Measurements from ENCODE around the gene CCSER1.
"Not testable (repeated sequence)": the region's sequence is repeated elsewhere in the genome, so short reads cannot be mapped to it uniquely, and the experiment has no call there.

The CCSER1 gene

GRCh38 chr4:90443231-90443630 lies 316.0 kb downstream of the CCSER1 start:
- no peak for DNase-seq (ENCODE audit: low read depth, low spot score)

- no peak for DNase-seq (ENCODE audit: low read depth, low spot score)
Observed at GRCh38 chr4:90444904-90445303, 317.7 kb downstream of the CCSER1 start.

- no peak for DNase-seq (ENCODE audit: low read depth, low spot score)
Observed at GRCh38 chr4:90445380-90445779, 318.2 kb downstream of the CCSER1 start.

- no peak for DNase-seq (ENCODE audit: low read depth, low spot score)
Observed at GRCh38 chr4:90449626-90450025, 322.4 kb downstream of the CCSER1 start.

GRCh38 chr4:90456891-90457290 lies 329.7 kb downstream of the CCSER1 start:
- DNase-seq (ENCODE audit: low read depth, low spot score), result no peak

GRCh38 chr4:90457817-90458216 lies 330.6 kb downstream of the CCSER1 start:
- DNase-seq (ENCODE audit: low read depth, low spot score), result no peak

DNA sequence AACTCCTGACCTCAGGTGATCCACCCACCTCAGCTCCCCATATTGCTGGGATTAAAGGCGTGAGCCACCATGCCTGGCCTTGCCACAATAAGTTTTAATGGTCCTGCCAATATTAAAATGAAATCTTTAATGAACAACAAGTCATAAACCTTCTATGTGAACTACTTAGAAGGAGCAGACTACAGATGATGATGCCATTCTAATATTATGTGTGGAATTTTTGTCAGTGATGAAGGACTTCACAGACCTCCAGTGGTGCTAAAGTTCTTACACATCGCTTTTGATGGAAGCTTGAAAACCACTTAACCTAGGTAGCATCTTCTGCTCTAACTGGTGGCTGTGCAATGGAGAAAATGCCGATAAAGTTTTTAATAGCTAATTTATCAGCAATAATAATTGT lies 331.4 kb downstream of the CCSER1 start:
- no peak for DNase-seq (ENCODE audit: low read depth, low spot score)

- DNase-seq (ENCODE audit: low read depth, low spot score), result no peak
Observed at GRCh38 chr4:90474484-90474883, 347.3 kb downstream of the CCSER1 start.

- DNase-seq (ENCODE audit: low read depth, low spot score), result no peak
Observed at GRCh38 chr4:90476019-90476418, 348.8 kb downstream of the CCSER1 start.

DNA sequence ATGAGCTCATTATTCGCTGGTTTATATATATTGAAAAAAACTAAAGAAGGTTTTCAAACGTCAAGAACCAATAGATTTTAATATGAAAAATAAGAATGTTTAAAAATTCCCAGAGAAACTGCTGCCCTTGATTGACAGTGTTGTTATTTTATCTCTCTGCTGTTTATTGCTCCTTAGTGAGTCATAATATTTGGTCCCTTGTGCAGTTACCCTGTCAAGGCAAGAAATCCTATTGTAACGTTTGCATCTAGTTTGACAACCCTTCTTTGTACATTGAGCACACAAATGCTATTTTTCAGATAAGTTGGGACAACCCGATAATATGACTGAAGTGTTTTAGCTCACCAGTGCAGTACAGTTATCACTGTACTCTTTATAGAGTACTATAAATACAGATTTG lies 349.4 kb downstream of the CCSER1 start:
- DNase-seq (ENCODE audit: low read depth, low spot score), result no peak

GRCh38 chr4:90484894-90485293 lies 357.7 kb downstream of the CCSER1 start:
- not testable (repeated sequence) for DNase-seq (ENCODE audit: low read depth, low spot score)

GRCh38 chr4:90486346-90486745 lies 359.2 kb downstream of the CCSER1 start:
- no peak for DNase-seq (ENCODE audit: low read depth, low spot score)

- no peak for DNase-seq (ENCODE audit: low read depth, low spot score)
Observed at GRCh38 chr4:90495211-90495610, 368.0 kb downstream of the CCSER1 start.

- DNase-seq (ENCODE audit: low read depth, low spot score), result no peak
Observed at GRCh38 chr4:90495936-90496335, 368.7 kb downstream of the CCSER1 start.

DNA sequence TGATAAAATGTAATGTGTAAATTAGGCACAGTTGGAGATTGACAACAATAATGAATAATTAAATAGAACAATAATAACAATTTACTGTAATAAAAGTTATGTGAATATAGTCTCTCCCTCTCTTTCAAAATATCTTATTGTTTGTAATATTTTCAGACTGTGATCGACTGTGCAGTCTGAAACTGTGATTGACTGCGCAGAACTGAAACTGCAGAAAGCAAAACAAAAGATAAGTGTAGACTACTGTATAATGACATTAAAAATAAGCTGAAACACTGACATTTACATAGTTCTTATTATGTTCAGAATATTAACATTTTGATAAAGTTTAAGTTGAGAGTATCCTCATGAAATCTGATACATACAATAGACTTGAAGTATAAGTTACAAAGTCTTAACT lies 371.0 kb downstream of the CCSER1 start:
- no peak for DNase-seq (ENCODE audit: low read depth, low spot score)

GRCh38 chr4:90503677-90504076 lies 376.5 kb downstream of the CCSER1 start:
- no peak for DNase-seq (ENCODE audit: low read depth, low spot score)

DNA sequence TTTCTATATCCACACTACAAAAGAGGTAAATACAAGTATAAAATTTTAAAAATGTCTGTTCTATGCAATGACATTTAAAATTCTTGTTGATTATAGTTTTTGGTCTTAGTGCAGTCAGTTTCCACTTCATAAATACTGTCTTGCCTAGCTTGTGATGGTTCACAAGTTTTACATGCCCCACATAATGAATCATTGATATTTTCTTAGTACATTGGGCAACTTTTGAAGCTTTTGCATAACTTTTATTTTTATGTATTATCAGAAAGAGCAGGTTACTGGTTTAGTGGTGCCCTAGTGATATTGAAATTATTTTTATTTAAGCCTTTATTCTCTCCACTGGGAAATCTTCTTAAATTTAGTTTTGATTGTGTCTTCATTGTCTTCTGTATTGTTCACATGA lies 388.0 kb downstream of the CCSER1 start:
- DNase-seq (ENCODE audit: low read depth, low spot score), result no peak

DNA sequence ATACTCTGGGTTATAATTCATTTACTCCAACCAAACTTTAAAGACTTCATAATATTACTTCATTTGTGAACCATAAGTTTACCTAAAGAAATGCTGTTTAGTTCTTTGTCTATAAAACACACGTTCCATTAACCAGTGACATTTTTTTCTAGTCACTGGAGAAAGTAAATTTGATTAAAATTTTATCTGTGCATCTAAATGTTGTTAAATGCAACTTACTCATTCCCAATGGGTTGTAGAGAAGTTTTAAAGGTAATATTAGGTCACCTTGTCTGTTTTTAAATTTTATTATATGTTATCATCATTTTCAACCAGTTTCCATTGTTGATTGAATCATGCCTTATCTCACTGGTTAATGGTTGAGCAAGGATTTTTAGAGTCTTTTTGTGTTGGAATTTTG lies 401.4 kb downstream of the CCSER1 start:
- no peak for DNase-seq (ENCODE audit: low read depth, low spot score)

DNA sequence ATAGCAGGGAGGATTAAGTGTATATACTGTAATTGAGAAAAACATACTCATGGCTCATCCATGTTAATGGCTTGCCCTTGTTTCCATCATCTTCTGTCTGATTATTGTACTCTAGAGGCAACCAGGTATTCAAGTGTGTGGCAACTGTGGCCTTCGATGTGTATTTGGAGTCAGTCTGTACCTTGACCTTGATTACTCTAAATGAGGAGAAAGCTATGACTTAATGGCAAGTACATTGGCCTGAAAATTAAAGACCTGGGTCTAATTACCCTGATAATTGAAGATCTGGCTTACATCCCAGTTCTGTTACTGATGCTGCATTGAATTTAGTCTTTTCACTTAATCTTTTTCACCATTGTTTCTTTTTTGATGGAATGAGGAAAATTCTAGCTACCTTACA lies 409.2 kb downstream of the CCSER1 start:
- no peak for DNase-seq (ENCODE audit: low read depth, low spot score)

DNA sequence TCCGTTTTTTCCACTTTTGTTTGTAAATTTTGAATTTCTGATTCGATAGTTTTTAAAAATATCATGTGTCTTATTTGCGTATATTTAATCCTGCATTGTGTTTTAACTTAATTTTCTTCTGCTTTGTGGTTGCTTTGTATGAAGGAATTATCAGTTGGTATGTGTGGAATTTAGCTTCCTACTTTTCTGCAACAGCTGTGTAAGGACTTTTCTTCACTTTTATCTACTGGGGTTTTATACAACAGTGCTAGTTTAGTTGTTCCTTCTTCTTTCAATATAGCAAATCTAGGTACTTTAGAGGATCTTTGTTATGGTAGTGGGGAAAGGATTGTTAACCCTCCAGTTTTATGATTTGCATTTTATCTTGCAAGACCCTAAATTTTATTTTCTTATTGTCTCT lies 410.3 kb downstream of the CCSER1 start:
- DNase-seq (ENCODE audit: low read depth, low spot score), result no peak

- DNase-seq (ENCODE audit: low read depth, low spot score), result no peak
Observed at GRCh38 chr4:90540536-90540935, 413.3 kb downstream of the CCSER1 start.

DNA sequence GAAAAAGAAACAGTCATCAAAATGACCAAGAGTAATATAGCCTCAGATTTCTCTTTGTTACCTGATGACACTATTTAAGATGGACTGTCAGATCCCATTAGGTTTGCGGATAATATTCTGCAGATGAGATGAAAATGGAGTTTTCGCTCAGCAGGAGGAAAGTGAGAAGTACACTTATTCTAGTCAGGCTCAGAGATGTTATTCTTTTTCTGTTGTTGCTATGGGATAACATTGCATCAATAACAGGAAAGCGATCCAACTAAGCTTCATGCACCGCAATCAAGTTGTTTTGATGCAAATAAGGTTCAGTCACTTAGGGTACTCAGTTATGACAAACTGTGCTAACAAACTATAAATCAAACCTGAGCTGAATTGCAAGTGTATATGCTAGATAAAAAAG lies 415.0 kb downstream of the CCSER1 start:
- no peak for DNase-seq (ENCODE audit: low read depth, low spot score)

DNA sequence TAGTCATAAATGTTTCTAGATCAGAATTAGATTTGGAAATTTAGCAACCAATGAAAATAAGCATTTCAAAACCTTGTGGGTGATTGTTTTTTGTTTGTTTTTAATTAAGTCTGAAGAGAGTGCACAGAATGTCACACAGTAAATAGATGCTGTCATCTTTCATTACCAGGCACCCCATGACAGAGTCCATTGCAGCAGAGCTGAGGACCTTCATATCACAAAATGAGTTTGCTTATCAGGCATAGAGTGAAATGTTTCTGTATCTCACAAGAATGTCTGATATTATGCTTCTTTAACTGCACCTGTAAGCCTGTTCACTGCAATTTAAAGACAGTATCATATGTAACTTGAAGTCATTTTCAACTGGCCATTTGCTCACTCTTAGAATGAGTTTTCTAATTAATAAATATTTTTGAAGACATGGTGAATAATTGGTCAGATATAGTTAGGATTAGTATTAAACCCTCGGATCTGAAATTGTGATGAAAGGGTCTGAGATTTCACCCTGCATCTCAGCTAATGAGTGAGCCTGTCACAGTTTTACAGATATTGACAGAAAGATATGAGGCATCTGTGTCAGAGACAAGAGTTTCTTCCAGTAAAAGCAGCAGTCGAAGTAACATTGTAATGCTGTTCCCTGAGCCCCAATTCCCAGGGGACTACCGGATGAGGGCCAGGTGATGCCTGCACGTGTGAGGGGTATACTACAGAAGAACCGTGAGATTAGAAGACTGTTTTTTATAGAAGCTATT lies 416.4 kb downstream of the CCSER1 start:
- DNase-seq (ENCODE audit: low read depth, low spot score), result no peak

GRCh38 chr4:90544532-90545045 lies 417.4 kb downstream of the CCSER1 start:
- DNase-seq (ENCODE audit: low read depth, low spot score), result no peak

All from iPS DF 19.7 (cell line).